Esophagus squamous epithelium (tissue), 5 donors: ENCODE results near the gene DOCK10. TPM values are rescaled to one million over a fixed set of nuclear protein-coding genes. Genes with fewer than 3 reads are reported as not detected.

Experiments used
- DNase-seq: peaks from one replicate; lab custom pipeline; 2025; lab: John Stamatoyannopoulos, UW
- H3K27ac ChIP-seq, 4 donors: fragments of 200-600 bp; sonication (generic); one replicate each; pipeline ENCODE4 v1.5.1; 2016 to 2019; ENCODE audit warnings: mild to moderate bottlenecking in 1 of 4
- H3K27me3 ChIP-seq, 4 donors: fragments of 200-600 bp; sonication (generic); 1 replicate in 3 of 4; 2 replicates in 1 of 4; pipeline versions ENCODE4 v1.5.1 to v1.6.0; 2017 to 2021; ENCODE audit warnings: antibody characterized with exemption in 1 of 4
- H3K36me3 ChIP-seq, 3 donors: fragments of 200-600 bp; sonication (generic); one replicate each; pipeline ENCODE4 v1.5.1; 2016 to 2019
- H3K4me1 ChIP-seq, 3 donors: fragments of 200-600 bp; sonication (generic); one replicate each; pipeline ENCODE4 v1.5.1; 2017 to 2019
- H3K4me3 ChIP-seq, 4 donors: fragments of 200-600 bp; sonication (generic); 1 replicate in 3 of 4; 2 replicates in 1 of 4; pipeline ENCODE4 v1.5.1; 2016 to 2019; ENCODE audit warnings: mild to moderate bottlenecking in 2 of 4, moderate library complexity in 1 of 4
- H3K9me3 ChIP-seq, 3 donors: fragments of 200-600 bp; sonication (generic); one replicate each; pipeline ENCODE4 v1.5.1; 2016 to 2019
- CTCF ChIP-seq, 6 experiments: fragments of 450-650 bp in 4 of 6; fragments of 200-600 bp in 2 of 6; sonication (generic) in 2 of 6; IDR thresholded peaks; one replicate each; pipeline ENCODE4 v1.5.1; 2016 to 2019; ENCODE audit warnings: antibody characterized with exemption in 6 of 6, mild to moderate bottlenecking in 4 of 6, moderate library complexity in 4 of 6
- POLR2A ChIP-seq, 4 donors: fragments of 450-650 bp; IDR thresholded peaks; one replicate each; pipeline ENCODE4 v1.6.1; 2017; ENCODE audit warnings: antibody characterized with exemption in 4 of 4, mild to moderate bottlenecking in 4 of 4, moderate library complexity in 3 of 4
- WGBS, 2 donors: methylation state at CpG; one replicate each; pipeline ENCODE4 v1.1.5; 2018; 5-methylcytosine and 5-hydroxymethylcytosine counted together
- intact Hi-C: fragments of 100-400 bp; cut with DNase I; formaldehyde crosslinking; loops from one replicate; pipeline ENCODE4 v1.15.0; 2022
- total RNA-seq, 4 donors: library from RNA; depleted of rRNA; stranded (reverse); fragments of >200 nt; gene quantifications; one replicate each; pipeline ENCODE4 v1.1.0, GENCODE V29; 2016
- donor health status: DM: yes; HTN: yes; CAD: no.

The DOCK10 gene
- total RNA-seq, 4 donors from 2014 or later, result 9.2 to 16.6 (median 11.7) TPM

DNA sequence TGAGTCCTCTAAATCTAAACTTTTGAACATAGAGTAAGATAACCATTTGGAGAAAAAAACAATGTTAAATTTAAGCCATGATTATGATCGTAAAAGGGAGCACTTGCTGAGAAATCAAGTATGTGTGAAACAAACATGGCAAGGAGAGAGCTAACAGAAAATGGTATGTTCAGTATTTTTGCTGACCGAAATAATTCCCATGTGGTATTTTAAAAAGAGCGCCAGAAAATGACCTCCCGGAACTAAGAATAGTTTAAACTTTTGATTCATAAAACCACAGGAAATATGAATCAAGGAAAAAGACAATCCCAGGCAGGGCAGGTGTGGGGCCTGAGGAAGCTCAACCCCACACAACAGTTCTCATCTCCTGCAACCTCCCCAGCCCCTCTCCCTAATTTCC lies 74.2 kb downstream of the DOCK10 start:
- intact Hi-C loops, result no loop called here
- H3K27ac ChIP-seq, result no peak overlapping the region
- 58 to 70% methylated on average over 4 of the region's 4 CpGs for WGBS, 2 donors
- H3K4me1 ChIP-seq, result peaks cover 0 to 36% (median 5%) of the 10 kb centered on the region in 3 donors
- H3K4me3 ChIP-seq, result no peak overlapping the region
- no peaks in the 10 kb centered on the region for H3K36me3 ChIP-seq
- no peaks in the 10 kb centered on the region for H3K9me3 ChIP-seq
- TF ChIP-seq CTCF (IDR thresholded peaks at IDR 0.05), result no peak
- no peak for TF ChIP-seq POLR2A (IDR thresholded peaks at IDR 0.05)
- DNase-seq, result no peak
- no peaks in the 10 kb centered on the region for H3K27me3 ChIP-seq

DNA sequence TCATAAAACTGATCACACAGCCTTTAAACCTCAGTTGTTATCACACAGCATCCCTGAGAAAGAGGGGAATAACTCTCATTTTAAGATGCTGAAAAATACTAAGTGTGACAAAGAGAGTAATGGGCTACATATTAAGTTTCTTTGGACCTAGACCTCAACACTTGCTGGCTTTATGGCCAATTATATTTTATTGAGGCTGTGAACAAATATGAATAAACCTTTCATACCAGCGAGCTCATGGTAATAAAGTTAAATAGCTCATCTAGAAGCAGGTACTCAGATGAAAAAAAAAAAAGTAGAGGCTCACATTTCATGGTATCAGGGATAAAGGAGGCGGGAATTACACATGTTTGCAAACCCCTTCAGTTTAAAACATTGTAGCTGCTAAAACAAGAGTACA lies 75.7 kb downstream of the DOCK10 start:
- Histone ChIP-seq H3K9me3 (no peaks in the 10 kb centered on the region), H3K36me3 (no peaks in the 10 kb centered on the region), H3K27ac (no peak overlapping the region), H3K4me3 (no peak overlapping the region), H3K27me3 (no peaks in the 10 kb centered on the region), H3K4me1 (peaks cover 0 to 22% (median 5%) of the 10 kb centered on the region in 3 donors)
- DNase-seq, result no peak
- WGBS, 2 donors, result 85% methylated on average over 2 of the region's 2 CpGs
- TF ChIP-seq CTCF (IDR thresholded peaks at IDR 0.05) (no peak), POLR2A (IDR thresholded peaks at IDR 0.05) (no peak)
- intact Hi-C loops, result no loop called here

GRCh38 chr2:224959556-224959955 lies 82.7 kb downstream of the DOCK10 start:
- Histone ChIP-seq H3K4me3 (no peak overlapping the region), H3K4me1 (peaks cover 0 to 22% (median 0%) of the 10 kb centered on the region in 3 donors), H3K9me3 (no peaks in the 10 kb centered on the region), H3K36me3 (no peaks in the 10 kb centered on the region), H3K27me3 (no peaks in the 10 kb centered on the region), H3K27ac (no peak overlapping the region)
- 86 to 98% methylated on average over 2 to 3 of the region's 3 CpGs for WGBS, 2 donors
- no peak for TF ChIP-seq POLR2A (IDR thresholded peaks at IDR 0.05)
- no peak for TF ChIP-seq CTCF (IDR thresholded peaks at IDR 0.05)
- intact Hi-C loops, result no loop called here
- no peak for DNase-seq

DNA sequence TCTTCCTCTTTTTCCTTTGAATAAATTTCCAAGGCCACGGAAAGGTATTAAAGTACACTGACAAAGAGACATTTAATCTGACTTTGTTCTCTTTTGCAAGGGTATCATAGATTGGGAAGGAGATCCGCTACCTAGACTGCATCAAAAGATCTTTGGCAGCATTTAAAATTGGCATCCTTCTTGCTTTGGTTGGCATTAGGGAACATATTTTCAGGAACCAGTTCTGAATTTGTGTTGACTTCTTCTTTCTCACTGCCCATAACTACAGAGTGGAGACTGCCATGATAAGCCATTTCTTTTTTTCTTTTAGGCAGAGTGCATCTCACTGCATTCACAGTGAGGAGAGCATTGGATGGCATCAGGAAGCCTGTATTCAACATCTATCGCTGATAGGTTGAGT lies 83.4 kb downstream of the DOCK10 start:
- peaks cover 0 to 22% (median 0%) of the 10 kb centered on the region in 3 donors for H3K4me1 ChIP-seq
- intact Hi-C loops, result no loop called here
- TF ChIP-seq POLR2A (IDR thresholded peaks at IDR 0.05) (no peak), CTCF (IDR thresholded peaks at IDR 0.05) (no peak)
- H3K27ac ChIP-seq, result no peak overlapping the region
- no peaks in the 10 kb centered on the region for H3K36me3 ChIP-seq
- H3K4me3 ChIP-seq, result no peak overlapping the region
- H3K27me3 ChIP-seq, result no peaks in the 10 kb centered on the region
- H3K9me3 ChIP-seq, result no peaks in the 10 kb centered on the region
- DNase-seq, result no peak
- 62 to 72% methylated on average over 3 of the region's 3 CpGs for WGBS, 2 donors

- Histone ChIP-seq H3K4me1 (peaks cover 0 to 22% (median 0%) of the 10 kb centered on the region in 3 donors), H3K36me3 (no peaks in the 10 kb centered on the region), H3K4me3 (no peak overlapping the region), H3K9me3 (no peaks in the 10 kb centered on the region), H3K27me3 (no peaks in the 10 kb centered on the region), H3K27ac (peak overlapping the region in 1 of 4 donors; percentile 15)
- intact Hi-C loops, result no loop called here
- TF ChIP-seq POLR2A (IDR thresholded peaks at IDR 0.05) (no peak), CTCF (IDR thresholded peaks at IDR 0.05) (no peak)
- DNase-seq, result no peak
- WGBS, 2 donors, result 68 to 82% methylated on average over 3 of the region's 3 CpGs
These were observed 83.8 kb downstream of the DOCK10 start for GRCh38 chr2:224958462-224958857.
